ENCODE data around the gene BOLA3.

BOLA3 gene

GRCh38 chr2:74149570-74150319 is 2.0 kb upstream of the BOLA3 start:
- Histone ChIP-seq H3K4me1 (ENCODE audit: control insufficient read depth in 2 of 2, insufficient read depth in 2 of 2, low read length in 2 of 2) (peaks cover 14 to 16% of the 10 kb centered on the region in 2 donors), H3K9ac (ENCODE audit: low read depth in 1 of 2, low read length in 2 of 2) (no peak overlapping the region), H3K27me3 (ENCODE audit: control insufficient read depth in 2 of 2, insufficient read depth in 2 of 2, low read length in 2 of 2) (no peaks in the 10 kb centered on the region), H3K36me3 (ENCODE audit: control insufficient read depth in 2 of 2, insufficient read depth in 2 of 2, low read length in 2 of 2) (peaks cover 15 to 24% of the 10 kb centered on the region in 2 donors), H3K4me3 (ENCODE audit: low read length in 2 of 2) (no peak overlapping the region), H3K27ac (ENCODE audit: low read depth in 2 of 2, low read length in 2 of 2) (no peak overlapping the region), H3K9me3 (ENCODE audit: control insufficient read depth in 2 of 2, low read length in 2 of 2) (no peaks in the 10 kb centered on the region)

GRCh38 chr2:74149247-74149525 is 1.5 kb upstream of the BOLA3 start:
- no peak overlapping the region for H3K27ac ChIP-seq (ENCODE audit: low read depth in 2 of 2, low read length in 2 of 2)
- H3K9ac ChIP-seq (ENCODE audit: low read depth in 1 of 2, low read length in 2 of 2): no peak overlapping the region
- peaks cover 11 to 22% of the 10 kb centered on the region in 2 donors for H3K36me3 ChIP-seq (ENCODE audit: control insufficient read depth in 2 of 2, insufficient read depth in 2 of 2, low read length in 2 of 2)
- no peaks in the 10 kb centered on the region for H3K9me3 ChIP-seq (ENCODE audit: control insufficient read depth in 2 of 2, low read length in 2 of 2)
- peaks cover 14 to 16% of the 10 kb centered on the region in 2 donors for H3K4me1 ChIP-seq (ENCODE audit: control insufficient read depth in 2 of 2, insufficient read depth in 2 of 2, low read length in 2 of 2)
- H3K4me3 ChIP-seq (ENCODE audit: low read length in 2 of 2): no peak overlapping the region
- no peaks in the 10 kb centered on the region for H3K27me3 ChIP-seq (ENCODE audit: control insufficient read depth in 2 of 2, insufficient read depth in 2 of 2, low read length in 2 of 2)

GRCh38 chr2:74148457-74149246 is 940 bp upstream of the BOLA3 start:
- H3K9ac ChIP-seq (ENCODE audit: low read depth in 1 of 2, low read length in 2 of 2): peak overlapping the region; percentile 52 to 61
- no peaks in the 10 kb centered on the region for H3K27me3 ChIP-seq (ENCODE audit: control insufficient read depth in 2 of 2, insufficient read depth in 2 of 2, low read length in 2 of 2)
- no peaks in the 10 kb centered on the region for H3K9me3 ChIP-seq (ENCODE audit: control insufficient read depth in 2 of 2, low read length in 2 of 2)
- H3K36me3 ChIP-seq (ENCODE audit: control insufficient read depth in 2 of 2, insufficient read depth in 2 of 2, low read length in 2 of 2): peaks cover 8 to 20% of the 10 kb centered on the region in 2 donors
- H3K4me1 ChIP-seq (ENCODE audit: control insufficient read depth in 2 of 2, insufficient read depth in 2 of 2, low read length in 2 of 2): peaks cover 14 to 16% of the 10 kb centered on the region in 2 donors
- H3K27ac ChIP-seq (ENCODE audit: low read depth in 2 of 2, low read length in 2 of 2): no peak overlapping the region
- H3K4me3 ChIP-seq (ENCODE audit: low read length in 2 of 2): peak overlapping the region; percentile 74 to 76

- Histone ChIP-seq H3K4me1 (ENCODE audit: control insufficient read depth in 2 of 2, insufficient read depth in 2 of 2, low read length in 2 of 2) (peaks cover 14 to 16% of the 10 kb centered on the region in 2 donors), H3K36me3 (ENCODE audit: control insufficient read depth in 2 of 2, insufficient read depth in 2 of 2, low read length in 2 of 2) (peaks cover 4 to 18% of the 10 kb centered on the region in 2 donors), H3K27ac (ENCODE audit: low read depth in 2 of 2, low read length in 2 of 2) (no peak overlapping the region), H3K9ac (ENCODE audit: low read depth in 1 of 2, low read length in 2 of 2) (peak overlapping the region; percentile 77 to 83), H3K9me3 (ENCODE audit: control insufficient read depth in 2 of 2, low read length in 2 of 2) (no peaks in the 10 kb centered on the region), H3K27me3 (ENCODE audit: control insufficient read depth in 2 of 2, insufficient read depth in 2 of 2, low read length in 2 of 2) (no peaks in the 10 kb centered on the region), H3K4me3 (ENCODE audit: low read length in 2 of 2) (peak overlapping the region; percentile 74 to 90)
These were observed 584 bp downstream of the BOLA3 start for GRCh38 chr2:74146929-74147726.

DNA sequence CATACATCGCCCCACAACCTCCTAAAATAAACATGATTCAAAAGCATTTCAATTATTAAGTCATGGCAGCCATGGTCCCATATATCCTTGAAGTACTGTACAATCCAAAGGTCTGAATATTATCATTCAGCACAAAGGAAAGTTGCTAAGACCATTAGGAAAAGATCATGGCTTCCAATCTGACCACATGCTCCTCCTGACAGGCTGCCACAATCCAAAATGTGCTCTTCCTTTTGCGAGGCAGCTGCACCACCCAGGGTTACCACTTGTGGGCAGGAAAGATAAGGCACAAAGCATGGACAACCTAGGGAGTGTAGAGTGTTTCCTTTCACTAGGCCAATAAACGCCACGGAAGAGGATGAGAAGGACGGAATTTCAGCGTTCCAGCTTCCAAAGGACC is 5.4 kb downstream of the BOLA3 start:
- H3K27me3 ChIP-seq (ENCODE audit: control insufficient read depth in 2 of 2, insufficient read depth in 2 of 2, low read length in 2 of 2): no peaks in the 10 kb centered on the region
- peaks cover 8 to 13% of the 10 kb centered on the region in 2 donors for H3K36me3 ChIP-seq (ENCODE audit: control insufficient read depth in 2 of 2, insufficient read depth in 2 of 2, low read length in 2 of 2)
- H3K27ac ChIP-seq (ENCODE audit: low read depth in 2 of 2, low read length in 2 of 2): no peak overlapping the region
- peaks cover 7 to 13% of the 10 kb centered on the region in 2 donors for H3K4me1 ChIP-seq (ENCODE audit: control insufficient read depth in 2 of 2, insufficient read depth in 2 of 2, low read length in 2 of 2)
- no peak overlapping the region for H3K4me3 ChIP-seq (ENCODE audit: low read length in 2 of 2)
- H3K9ac ChIP-seq (ENCODE audit: low read depth in 1 of 2, low read length in 2 of 2): no peak overlapping the region
- H3K9me3 ChIP-seq (ENCODE audit: control insufficient read depth in 2 of 2, low read length in 2 of 2): no peaks in the 10 kb centered on the region

DNA sequence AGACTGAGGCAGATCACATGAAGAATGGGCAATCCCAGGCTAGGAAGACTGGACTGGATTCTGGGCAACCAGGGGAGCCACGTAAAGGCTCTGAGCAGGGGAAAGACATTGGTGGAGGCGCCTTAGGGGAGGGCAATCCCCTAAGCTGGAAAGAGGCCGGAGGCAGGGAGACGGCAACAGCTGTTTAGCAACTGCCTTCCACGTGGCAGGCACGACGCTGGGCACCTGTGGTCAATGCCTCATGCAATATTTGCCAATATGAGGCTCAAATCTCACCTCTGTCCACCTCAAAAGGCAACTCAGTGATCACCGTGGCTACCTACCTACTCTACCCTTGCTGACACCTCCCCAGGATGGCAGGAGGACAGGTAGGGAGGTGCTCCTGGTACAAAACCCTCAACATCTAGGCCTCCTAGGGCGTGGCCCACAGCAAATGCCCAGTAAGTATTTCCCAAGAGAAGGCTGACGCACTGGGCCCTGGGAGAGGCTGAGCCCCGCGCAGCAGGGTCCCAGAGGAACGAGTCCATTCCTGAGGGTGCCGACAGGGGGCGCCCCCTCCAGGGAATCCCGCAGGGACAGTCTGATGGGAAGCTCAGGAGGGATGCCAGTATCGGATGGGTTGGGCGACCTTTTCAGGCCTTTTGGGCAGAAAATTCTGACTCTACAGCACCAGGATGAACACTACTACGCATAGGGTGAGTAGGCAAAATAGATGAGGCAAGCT is 8.9 kb downstream of the BOLA3 start:
- no peaks in the 10 kb centered on the region for H3K9me3 ChIP-seq (ENCODE audit: control insufficient read depth in 2 of 2, low read length in 2 of 2)
- H3K4me3 ChIP-seq (ENCODE audit: low read length in 2 of 2): no peak overlapping the region
- no peaks in the 10 kb centered on the region for H3K4me1 ChIP-seq (ENCODE audit: control insufficient read depth in 2 of 2, insufficient read depth in 2 of 2, low read length in 2 of 2)
- no peaks in the 10 kb centered on the region for H3K27me3 ChIP-seq (ENCODE audit: control insufficient read depth in 2 of 2, insufficient read depth in 2 of 2, low read length in 2 of 2)
- H3K9ac ChIP-seq (ENCODE audit: low read depth in 1 of 2, low read length in 2 of 2): no peak overlapping the region
- H3K27ac ChIP-seq (ENCODE audit: low read depth in 2 of 2, low read length in 2 of 2): no peak overlapping the region
- peaks cover 14 to 22% of the 10 kb centered on the region in 2 donors for H3K36me3 ChIP-seq (ENCODE audit: control insufficient read depth in 2 of 2, insufficient read depth in 2 of 2, low read length in 2 of 2)

GRCh38 chr2:74137651-74138599 is 9.8 kb downstream of the BOLA3 start:
- Histone ChIP-seq H3K4me1 (ENCODE audit: control insufficient read depth in 2 of 2, insufficient read depth in 2 of 2, low read length in 2 of 2) (no peaks in the 10 kb centered on the region), H3K27ac (ENCODE audit: low read depth in 2 of 2, low read length in 2 of 2) (no peak overlapping the region), H3K27me3 (ENCODE audit: control insufficient read depth in 2 of 2, insufficient read depth in 2 of 2, low read length in 2 of 2) (no peaks in the 10 kb centered on the region), H3K9me3 (ENCODE audit: control insufficient read depth in 2 of 2, low read length in 2 of 2) (no peaks in the 10 kb centered on the region), H3K36me3 (ENCODE audit: control insufficient read depth in 2 of 2, insufficient read depth in 2 of 2, low read length in 2 of 2) (peaks cover 14 to 26% of the 10 kb centered on the region in 2 donors), H3K9ac (ENCODE audit: low read depth in 1 of 2, low read length in 2 of 2) (no peak overlapping the region), H3K4me3 (ENCODE audit: low read length in 2 of 2) (no peak overlapping the region)

- Histone ChIP-seq H3K9ac (ENCODE audit: low read depth in 1 of 2, low read length in 2 of 2) (no peak overlapping the region), H3K4me1 (ENCODE audit: control insufficient read depth in 2 of 2, insufficient read depth in 2 of 2, low read length in 2 of 2) (no peaks in the 10 kb centered on the region), H3K9me3 (ENCODE audit: control insufficient read depth in 2 of 2, low read length in 2 of 2) (no peaks in the 10 kb centered on the region), H3K27ac (ENCODE audit: low read depth in 2 of 2, low read length in 2 of 2) (no peak overlapping the region), H3K27me3 (ENCODE audit: control insufficient read depth in 2 of 2, insufficient read depth in 2 of 2, low read length in 2 of 2) (no peaks in the 10 kb centered on the region), H3K4me3 (ENCODE audit: low read length in 2 of 2) (no peak overlapping the region), H3K36me3 (ENCODE audit: control insufficient read depth in 2 of 2, insufficient read depth in 2 of 2, low read length in 2 of 2) (peaks cover 5 to 14% of the 10 kb centered on the region in 2 donors)
These were observed 15.8 kb downstream of the BOLA3 start for GRCh38 chr2:74131901-74132300.

All from mucosa of rectum (tissue), 2 donors.